ENCODE data around the gene SARDH.
"Not testable (repeated sequence)": the region's sequence is repeated elsewhere in the genome, so short reads cannot be mapped to it uniquely, and the experiment has no call there.

SARDH gene

GRCh38 chr9:133775951-133776905 is 38.1 kb upstream of the SARDH start:
- DNase-seq (ENCODE audit: low read depth) = no peak

GRCh38 chr9:133775291-133775690 is 37.1 kb upstream of the SARDH start:
- no peak for DNase-seq (ENCODE audit: low read depth)

- no peak for DNase-seq (ENCODE audit: low read depth)
Observed at GRCh38 chr9:133774799-133775198, 36.6 kb upstream of the SARDH start.

GRCh38 chr9:133773889-133774655 is 35.9 kb upstream of the SARDH start:
- DNase-seq (ENCODE audit: low read depth) = no peak

GRCh38 chr9:133772581-133772980 is 34.4 kb upstream of the SARDH start:
- no peak for DNase-seq (ENCODE audit: low read depth)

GRCh38 chr9:133771486-133772482 is 33.6 kb upstream of the SARDH start:
- no peak for DNase-seq (ENCODE audit: low read depth)

- DNase-seq (ENCODE audit: low read depth) = no peak
Observed at GRCh38 chr9:133770076-133770777, 32.1 kb upstream of the SARDH start.

GRCh38 chr9:133769511-133770075 is 31.4 kb upstream of the SARDH start:
- DNase-seq (ENCODE audit: low read depth) = no peak

GRCh38 chr9:133768859-133769510 is 30.8 kb upstream of the SARDH start:
- DNase-seq (ENCODE audit: low read depth) = no peak

- no peak for DNase-seq (ENCODE audit: low read depth)
Observed at GRCh38 chr9:133768371-133768858, 30.3 kb upstream of the SARDH start.

- DNase-seq (ENCODE audit: low read depth) = no peak
Observed at GRCh38 chr9:133767625-133768024, 29.5 kb upstream of the SARDH start.

GRCh38 chr9:133767008-133767407 is 28.9 kb upstream of the SARDH start:
- DNase-seq (ENCODE audit: low read depth) = no peak

GRCh38 chr9:133766234-133766633 is 28.1 kb upstream of the SARDH start:
- not testable (repeated sequence) for DNase-seq (ENCODE audit: low read depth)

- no peak for DNase-seq (ENCODE audit: low read depth)
Observed at GRCh38 chr9:133763272-133764183, 25.4 kb upstream of the SARDH start.

GRCh38 chr9:133762488-133763271 is 24.5 kb upstream of the SARDH start:
- no peak for DNase-seq (ENCODE audit: low read depth)

- DNase-seq (ENCODE audit: low read depth) = no peak
Observed at GRCh38 chr9:133761641-133762248, 23.6 kb upstream of the SARDH start.

GRCh38 chr9:133760713-133761290 is 22.6 kb upstream of the SARDH start:
- no peak for DNase-seq (ENCODE audit: low read depth)

Measured in HS-27A (cell line).